Measurements from ENCODE around the gene MKNK1. TPM values are rescaled to one million over a fixed set of nuclear protein-coding genes. Genes with fewer than 3 reads are reported as not detected.

The MKNK1 gene
- total and polyA plus RNA-seq, 12 donors = 22.4 to 50.6 (median 36.8) TPM

DNA sequence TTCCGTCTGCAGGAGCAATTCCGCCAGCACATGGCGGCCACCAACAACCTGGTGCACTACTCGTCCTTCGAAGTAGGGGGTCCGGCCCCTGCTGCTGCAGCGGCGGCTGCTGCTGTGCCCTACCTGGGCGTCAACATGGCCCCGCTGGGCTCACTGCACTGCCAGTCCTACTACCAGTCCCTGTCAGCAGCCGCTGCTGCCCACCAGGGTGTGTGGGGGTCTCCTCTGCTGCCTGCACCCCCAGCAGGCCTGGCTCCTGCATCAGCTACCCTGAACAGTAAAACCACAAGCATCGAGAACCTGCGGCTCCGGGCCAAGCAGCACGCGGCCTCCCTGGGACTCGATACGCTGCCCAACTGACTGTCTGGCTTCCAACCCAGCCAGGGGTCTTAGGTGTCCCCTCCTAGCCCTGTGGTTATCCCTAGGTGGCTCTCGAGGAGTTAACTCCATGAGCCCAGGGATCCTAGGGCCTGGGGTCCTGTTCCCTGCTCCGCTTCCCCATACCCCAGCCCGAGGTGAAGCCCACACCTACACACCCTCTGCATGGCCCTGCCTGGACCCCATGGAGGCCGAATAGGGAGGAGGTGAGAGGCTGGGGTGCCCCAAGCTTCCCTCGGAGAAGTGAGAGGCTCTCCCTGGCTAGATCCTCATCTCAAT, 91.8 kb downstream of the MKNK1 start:
- Histone ChIP-seq H3K27me3 (peaks cover 0 to 70% (median 40%) of the 10 kb centered on the region in 7 donors), H3K4me1 (no peaks in the 10 kb centered on the region), H3K27ac (no peak overlapping the region), H3K9me3 (no peaks in the 10 kb centered on the region), H3K36me3 (no peaks in the 10 kb centered on the region), H3K4me3 (no peak overlapping the region)
- 76 to 81% methylated on average over 23 of the region's 23 CpGs for WGBS, 2 donors
- TF ChIP-seq, protein P1, sequence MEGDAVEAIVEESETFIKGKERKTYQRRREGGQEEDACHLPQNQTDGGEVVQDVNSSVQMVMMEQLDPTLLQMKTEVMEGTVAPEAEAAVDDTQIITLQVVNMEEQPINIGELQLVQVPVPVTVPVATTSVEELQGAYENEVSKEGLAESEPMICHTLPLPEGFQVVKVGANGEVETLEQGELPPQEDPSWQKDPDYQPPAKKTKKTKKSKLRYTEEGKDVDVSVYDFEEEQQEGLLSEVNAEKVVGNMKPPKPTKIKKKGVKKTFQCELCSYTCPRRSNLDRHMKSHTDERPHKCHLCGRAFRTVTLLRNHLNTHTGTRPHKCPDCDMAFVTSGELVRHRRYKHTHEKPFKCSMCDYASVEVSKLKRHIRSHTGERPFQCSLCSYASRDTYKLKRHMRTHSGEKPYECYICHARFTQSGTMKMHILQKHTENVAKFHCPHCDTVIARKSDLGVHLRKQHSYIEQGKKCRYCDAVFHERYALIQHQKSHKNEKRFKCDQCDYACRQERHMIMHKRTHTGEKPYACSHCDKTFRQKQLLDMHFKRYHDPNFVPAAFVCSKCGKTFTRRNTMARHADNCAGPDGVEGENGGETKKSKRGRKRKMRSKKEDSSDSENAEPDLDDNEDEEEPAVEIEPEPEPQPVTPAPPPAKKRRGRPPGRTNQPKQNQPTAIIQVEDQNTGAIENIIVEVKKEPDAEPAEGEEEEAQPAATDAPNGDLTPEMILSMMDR (IDR thresholded peaks at IDR 0.05) = no peak
- no peak for DNase-seq
- intact Hi-C loops (cut with DNase I) = no loop called here
- no peak for ATAC-seq

DNA sequence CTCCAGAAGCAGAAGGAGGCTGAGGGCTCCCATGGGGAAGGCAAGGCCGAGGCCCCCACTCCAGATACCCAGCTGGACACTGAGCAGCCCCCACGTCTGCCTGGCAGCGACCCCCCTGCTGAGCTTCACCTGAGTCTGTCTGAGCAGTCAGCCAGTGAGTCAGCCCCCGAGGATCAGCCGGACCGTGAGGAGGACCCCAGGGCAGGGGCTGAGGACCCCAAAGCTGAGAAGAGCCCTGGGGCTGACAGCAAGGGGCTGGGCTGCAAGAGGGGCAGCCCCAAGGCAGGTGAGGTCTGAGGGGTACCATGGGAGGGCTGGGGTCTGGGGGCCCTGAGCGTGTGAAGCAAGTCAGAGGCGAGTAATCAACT, 93.1 kb downstream of the MKNK1 start:
- no peaks in the 10 kb centered on the region for H3K36me3 ChIP-seq
- no peaks in the 10 kb centered on the region for H3K9me3 ChIP-seq
- no peak overlapping the region for H3K4me3 ChIP-seq
- no peak overlapping the region for H3K27ac ChIP-seq
- H3K27me3 ChIP-seq = peaks cover 0 to 58% (median 33%) of the 10 kb centered on the region in 7 donors
- WGBS, 2 donors = 64 to 83% methylated on average over 8 of the region's 8 CpGs
- no peak for DNase-seq
- TF ChIP-seq, protein P1 (IDR thresholded peaks at IDR 0.05) = no peak
- intact Hi-C loops (cut with DNase I) = no loop called here
- no peak for ATAC-seq
- H3K4me1 ChIP-seq = no peaks in the 10 kb centered on the region

DNA sequence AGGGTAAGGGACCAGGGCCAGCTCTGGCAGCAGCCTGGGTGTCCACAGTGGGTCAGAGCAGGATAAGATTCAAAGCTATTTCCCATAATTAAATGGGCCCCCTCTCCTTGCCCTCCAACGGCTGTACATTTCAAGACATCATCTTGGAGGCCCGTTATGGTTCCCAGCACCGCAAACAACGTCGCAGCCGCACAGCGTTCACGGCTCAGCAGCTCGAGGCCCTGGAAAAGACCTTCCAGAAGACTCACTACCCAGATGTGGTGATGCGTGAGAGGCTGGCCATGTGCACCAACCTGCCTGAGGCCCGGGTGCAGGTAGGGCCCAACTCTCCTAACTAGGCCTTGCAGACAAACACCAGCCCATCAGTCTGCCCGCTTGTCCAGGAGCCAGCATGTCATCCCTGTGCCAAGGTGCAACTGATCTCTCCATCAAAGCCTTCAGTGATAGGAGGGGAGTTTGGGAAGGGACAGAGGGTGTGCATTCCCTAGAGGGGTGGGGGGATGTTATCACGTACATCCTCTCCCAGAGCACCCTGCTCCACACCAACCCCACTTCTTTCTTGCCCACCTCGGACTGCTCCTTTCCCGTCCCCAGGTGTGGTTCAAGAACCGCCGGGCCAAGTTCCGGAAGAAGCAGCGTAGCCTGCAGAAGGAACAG, 93.6 kb downstream of the MKNK1 start:
- H3K27me3 ChIP-seq = peaks cover 0 to 54% (median 33%) of the 10 kb centered on the region in 7 donors
- intact Hi-C loops (cut with DNase I) = no loop called here
- 88 to 91% methylated on average over 19 of the region's 19 CpGs for WGBS, 2 donors
- no peak overlapping the region for H3K27ac ChIP-seq
- DNase-seq (no peak), ATAC-seq (no peak)
- TF ChIP-seq, protein P1 (IDR thresholded peaks at IDR 0.05) = no peak
- no peak overlapping the region for H3K4me3 ChIP-seq
- no peaks in the 10 kb centered on the region for H3K4me1 ChIP-seq
- no peaks in the 10 kb centered on the region for H3K36me3 ChIP-seq
- H3K9me3 ChIP-seq = no peaks in the 10 kb centered on the region

DNA sequence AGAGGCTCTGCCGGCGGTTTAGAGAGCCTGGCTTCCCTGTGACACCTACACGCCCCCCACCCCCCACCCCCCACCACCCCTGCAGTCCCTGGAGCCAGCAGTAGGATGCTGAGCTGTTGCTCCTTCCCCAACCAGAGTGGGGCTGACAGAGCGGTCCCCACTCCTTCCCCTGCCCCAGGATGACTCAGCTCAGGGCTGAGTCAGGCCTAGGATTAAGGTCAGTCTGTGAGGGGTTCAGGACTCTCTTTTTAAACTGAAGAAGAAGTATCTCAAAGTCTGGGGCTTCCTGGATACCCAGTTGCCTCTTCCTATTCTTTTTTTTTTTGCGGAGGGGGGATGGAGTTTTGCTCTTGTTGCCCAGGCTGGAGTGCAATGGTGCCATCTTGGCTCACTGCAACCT, 95.3 kb downstream of the MKNK1 start:
- peaks cover 0 to 39% (median 22%) of the 10 kb centered on the region in 7 donors for H3K27me3 ChIP-seq
- no peak for ATAC-seq
- H3K27ac ChIP-seq = no peak overlapping the region
- intact Hi-C loops (cut with DNase I) = no loop called here
- H3K36me3 ChIP-seq = no peaks in the 10 kb centered on the region
- WGBS, 2 donors = 66 to 72% methylated on average over 5 of the region's 5 CpGs
- no peaks in the 10 kb centered on the region for H3K4me1 ChIP-seq
- TF ChIP-seq, protein P1 (IDR thresholded peaks at IDR 0.05) = no peak
- DNase-seq = no peak
- H3K4me3 ChIP-seq = no peak overlapping the region
- no peaks in the 10 kb centered on the region for H3K9me3 ChIP-seq

Other genes starting within 250 kb of the MKNK1 start
- 1 to 10 TPM; 1.8 to 9.8 (median 3.1) TPM for gene FAAH, start 210.0 kb downstream of the MKNK1 start, total RNA-seq
- 10 to 100 TPM in 1 of 2 donors, 1 to 10 TPM in 1; 2.4 to 16.4 TPM for gene FAAH, start 210.0 kb downstream of the MKNK1 start, polyA plus RNA-seq
- not detected for gene DMBX1, start 114.4 kb downstream of the MKNK1 start, total RNA-seq
- gene DMBX1, start 114.4 kb downstream of the MKNK1 start, polyA plus RNA-seq = not detected
- not detected for gene KNCN, start 52.6 kb downstream of the MKNK1 start, total RNA-seq
- not detected for gene KNCN, start 52.6 kb downstream of the MKNK1 start, polyA plus RNA-seq
- 10 to 100 TPM in 6 of 10 donors, 1 to 10 TPM in 4; 8.6 to 16.9 (median 12.2) TPM for gene MOB3C, start 12.5 kb upstream of the MKNK1 start, total RNA-seq
- 1 to 10 TPM; 7.9 to 9.6 TPM for gene MOB3C, start 12.5 kb upstream of the MKNK1 start, polyA plus RNA-seq
- 100 to 1,000 TPM; 157 to 271 (median 209) TPM for gene ATPAF1, start 64.1 kb upstream of the MKNK1 start, total RNA-seq
- gene ATPAF1, start 64.1 kb upstream of the MKNK1 start, polyA plus RNA-seq = 100 to 1,000 TPM in 1 of 2 donors, 10 to 100 TPM in 1; 80.5 to 196 TPM
- gene TEX38, start 67.6 kb upstream of the MKNK1 start, total RNA-seq = not detected
- gene TEX38, start 67.6 kb upstream of the MKNK1 start, polyA plus RNA-seq = not detected
- 10 to 100 TPM; 46.0 to 74.5 (median 63.2) TPM for gene EFCAB14, start 114.8 kb upstream of the MKNK1 start, total RNA-seq
- 10 to 100 TPM; 11.0 to 19.9 TPM for gene EFCAB14, start 114.8 kb upstream of the MKNK1 start, polyA plus RNA-seq
- 10 to 100 TPM in 3 of 10 donors, 1 to 10 TPM in 4, under 1 TPM in 3; 0.77 to 22.5 (median 3.8) TPM for gene CYP4B1, start 194.8 kb upstream of the MKNK1 start, total RNA-seq
- gene CYP4B1, start 194.8 kb upstream of the MKNK1 start, polyA plus RNA-seq = 10 to 100 TPM; 15.9 to 33.2 TPM